ENCODE measurements around the gene CLEC10A. TPM values are rescaled to one million over a fixed set of nuclear protein-coding genes. Genes with fewer than 3 reads are reported as not detected.

Gene CLEC10A
- polyA plus RNA-seq, 3 donors = 22.7 to 69.4 (median 61.9) TPM

DNA sequence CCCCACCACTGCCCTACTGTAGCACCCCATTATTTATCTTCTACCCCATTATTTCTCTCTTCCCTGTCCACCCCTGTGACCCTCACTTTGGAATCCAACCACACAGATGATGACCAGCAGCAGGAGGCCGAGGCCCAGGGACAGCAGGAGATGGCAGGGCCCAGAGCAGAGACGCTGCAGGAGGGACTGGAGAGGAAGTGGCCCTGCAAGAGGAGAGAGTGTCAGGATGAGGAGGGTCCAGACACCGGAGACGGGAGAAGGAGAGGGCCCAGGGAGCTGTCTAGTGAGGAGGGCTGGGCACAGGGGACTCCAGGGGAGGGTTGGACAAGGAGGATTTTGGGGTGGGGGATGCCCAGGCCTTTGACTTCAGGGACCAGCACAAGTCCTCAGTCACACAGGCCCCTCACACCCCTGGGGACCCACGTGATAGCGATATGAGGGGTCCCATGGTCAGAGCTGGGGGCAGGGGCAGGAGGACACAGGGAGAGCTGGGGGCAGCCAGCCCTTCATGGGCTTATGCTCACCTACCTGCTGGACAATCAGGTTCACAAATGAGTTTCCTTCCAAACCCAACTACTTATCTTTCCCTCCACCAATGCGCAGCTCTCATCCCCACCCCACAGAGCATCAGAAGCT is 2.0 kb downstream of the CLEC10A start:
- peaks cover 0 to 5% (median 2%) of the 10 kb centered on the region in 7 donors for H3K9me3 Mint-ChIP-seq

DNA sequence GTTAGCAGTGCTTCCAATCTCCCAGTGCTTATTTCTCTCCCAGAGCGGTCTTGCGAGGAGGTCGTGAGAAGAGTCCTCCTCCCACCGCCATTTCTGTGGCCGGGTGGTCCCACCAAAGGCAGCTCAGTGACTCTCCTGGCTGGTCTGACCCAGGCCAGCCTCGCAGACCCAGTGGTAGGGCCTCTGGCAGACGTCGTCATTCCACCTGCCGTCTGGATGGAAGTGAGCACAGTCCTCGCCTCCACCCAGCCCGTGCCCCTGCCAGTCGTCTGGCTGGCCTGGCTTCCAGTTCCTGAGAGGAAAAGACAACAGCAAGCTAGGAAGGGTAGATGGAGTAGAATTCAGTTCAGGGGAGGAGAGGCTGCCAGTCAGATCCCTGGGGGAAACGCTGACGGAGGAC is 5.1 kb downstream of the CLEC10A start:
- Histone ChIP-seq H3K27ac (ENCODE audit: low read depth in 1 of 2, low read length in 2 of 2) (no peak overlapping the region), H3K4me3 (replicated peaks in 1 of 3; ENCODE audit: low read depth in 2 of 3, low read length in 3 of 3) (no peak overlapping the region), H3K36me3 (replicated peaks in 1 of 2; ENCODE audit: control insufficient read depth in 1 of 2, insufficient read depth in 2 of 2, low read length in 2 of 2) (peaks cover 0 to 3% of the 10 kb centered on the region in 2 donors), H3K9me3 (replicated peaks in 1 of 2; ENCODE audit: control insufficient read depth in 1 of 2, insufficient read depth in 1 of 2, low read length in 2 of 2) (no peaks in the 10 kb centered on the region), H3K79me2 (ENCODE audit: insufficient read depth, low read length) (no peaks in the 10 kb centered on the region), H2AFZ (ENCODE audit: insufficient read depth, low read depth, low read length, poor library complexity, severe bottlenecking) (no peak overlapping the region), H3K4me1 (ENCODE audit: control insufficient read depth in 1 of 2, insufficient read depth in 2 of 2, low read length in 2 of 2) (peaks cover 15 to 27% of the 10 kb centered on the region in 2 donors), H3K27me3 (ENCODE audit: control insufficient read depth in 2 of 2, insufficient read depth in 2 of 2, low read length in 2 of 2) (no peaks in the 10 kb centered on the region), H4K20me1 (ENCODE audit: insufficient read depth, low read length) (no peaks in the 10 kb centered on the region), H3K9ac (ENCODE audit: insufficient read depth, low read length, poor library complexity, severe bottlenecking) (no peak overlapping the region), H3K4me2 (replicated peaks; ENCODE audit: extremely low read depth, low read length, poor library complexity, severe bottlenecking) (no peak overlapping the region)
- no peak for DNase-seq
- TF ChIP-seq, protein P1, sequence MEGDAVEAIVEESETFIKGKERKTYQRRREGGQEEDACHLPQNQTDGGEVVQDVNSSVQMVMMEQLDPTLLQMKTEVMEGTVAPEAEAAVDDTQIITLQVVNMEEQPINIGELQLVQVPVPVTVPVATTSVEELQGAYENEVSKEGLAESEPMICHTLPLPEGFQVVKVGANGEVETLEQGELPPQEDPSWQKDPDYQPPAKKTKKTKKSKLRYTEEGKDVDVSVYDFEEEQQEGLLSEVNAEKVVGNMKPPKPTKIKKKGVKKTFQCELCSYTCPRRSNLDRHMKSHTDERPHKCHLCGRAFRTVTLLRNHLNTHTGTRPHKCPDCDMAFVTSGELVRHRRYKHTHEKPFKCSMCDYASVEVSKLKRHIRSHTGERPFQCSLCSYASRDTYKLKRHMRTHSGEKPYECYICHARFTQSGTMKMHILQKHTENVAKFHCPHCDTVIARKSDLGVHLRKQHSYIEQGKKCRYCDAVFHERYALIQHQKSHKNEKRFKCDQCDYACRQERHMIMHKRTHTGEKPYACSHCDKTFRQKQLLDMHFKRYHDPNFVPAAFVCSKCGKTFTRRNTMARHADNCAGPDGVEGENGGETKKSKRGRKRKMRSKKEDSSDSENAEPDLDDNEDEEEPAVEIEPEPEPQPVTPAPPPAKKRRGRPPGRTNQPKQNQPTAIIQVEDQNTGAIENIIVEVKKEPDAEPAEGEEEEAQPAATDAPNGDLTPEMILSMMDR (IDR thresholded peaks at IDR 0.05) = no peak
- 100% methylated on average over 11 of the region's 14 CpGs for WGBS (ENCODE audit: insufficient coverage)
- Mint-ChIP-seq H3K27ac (no peak overlapping the region), H3K4me3 (no peak overlapping the region), H3K36me3 (peaks cover 31 to 34% of the 10 kb centered on the region in 2 donors), H3K9me3 (peaks cover 0 to 4% (median 0%) of the 10 kb centered on the region in 7 donors), H3K27me3 (ENCODE audit: low read depth in 3 of 3) (peaks cover 5 to 9% (median 9%) of the 10 kb centered on the region in 3 donors), H3K4me1 (peaks cover 30% of the 10 kb centered on the region)
- intact Hi-C loops (cut with micrococcal nuclease) = loop anchor here in 1 of 2 donors (10.0 kb wide), 1 partner anchor 1530 kb away; no protein-coding TSS in a partner anchor

More for the DNA sequence above, 2.0 kb downstream of the CLEC10A start:
- TF ChIP-seq, protein P1 (IDR thresholded peaks at IDR 0.05) = no peak
- Histone ChIP-seq H3K4me1 (ENCODE audit: control insufficient read depth in 1 of 2, insufficient read depth in 2 of 2, low read length in 2 of 2) (peaks cover 34 to 42% of the 10 kb centered on the region in 2 donors), H4K20me1 (ENCODE audit: insufficient read depth, low read length) (no peaks in the 10 kb centered on the region), H3K4me3 (replicated peaks in 1 of 3; ENCODE audit: low read depth in 2 of 3, low read length in 3 of 3) (peak overlapping the region in 2 of 3 experiments; percentile 12 to 24), H3K9me3 (replicated peaks in 1 of 2; ENCODE audit: control insufficient read depth in 1 of 2, insufficient read depth in 1 of 2, low read length in 2 of 2) (no peaks in the 10 kb centered on the region), H3K79me2 (ENCODE audit: insufficient read depth, low read length) (no peaks in the 10 kb centered on the region), H3K36me3 (replicated peaks in 1 of 2; ENCODE audit: control insufficient read depth in 1 of 2, insufficient read depth in 2 of 2, low read length in 2 of 2) (peaks cover 0 to 3% of the 10 kb centered on the region in 2 donors), H3K9ac (ENCODE audit: insufficient read depth, low read length, poor library complexity, severe bottlenecking) (no peak overlapping the region), H3K27ac (ENCODE audit: low read depth in 1 of 2, low read length in 2 of 2) (no peak overlapping the region), H3K4me2 (replicated peaks; ENCODE audit: extremely low read depth, low read length, poor library complexity, severe bottlenecking) (peak overlapping the region; percentile 23), H2AFZ (ENCODE audit: insufficient read depth, low read depth, low read length, poor library complexity, severe bottlenecking) (no peak overlapping the region), H3K27me3 (ENCODE audit: control insufficient read depth in 2 of 2, insufficient read depth in 2 of 2, low read length in 2 of 2) (no peaks in the 10 kb centered on the region)
- Mint-ChIP-seq H3K36me3 (peaks cover 30 to 34% of the 10 kb centered on the region in 2 donors), H3K4me1 (peaks cover 47% of the 10 kb centered on the region), H3K27me3 (ENCODE audit: low read depth in 3 of 3) (peaks cover 1 to 5% (median 4%) of the 10 kb centered on the region in 3 donors), H3K4me3 (peak overlapping the region in 1 of 2 donors; percentile 46), H3K27ac (peak overlapping the region in 1 of 7 donors; percentile 2)
- DNase-seq = no peak
- 91% methylated on average over 5 of the region's 7 CpGs for WGBS (ENCODE audit: insufficient coverage)
- intact Hi-C loops (cut with micrococcal nuclease) = loop anchor here in 1 of 2 donors (10.0 kb wide), 1 partner anchor 1527 kb away; no protein-coding TSS in a partner anchor
